HL-60/S4 (cell line): Measurements from ENCODE around the gene KCNG2.

Experiments
- in situ Hi-C: fragments of 300-500 bp; cut with MboI; formaldehyde crosslinking; loops from 2 replicates; pipeline ENCODE4 v1.14.3; 2022; ENCODE audit warnings: low sequenced_read_pairs

Gene KCNG2

DNA sequence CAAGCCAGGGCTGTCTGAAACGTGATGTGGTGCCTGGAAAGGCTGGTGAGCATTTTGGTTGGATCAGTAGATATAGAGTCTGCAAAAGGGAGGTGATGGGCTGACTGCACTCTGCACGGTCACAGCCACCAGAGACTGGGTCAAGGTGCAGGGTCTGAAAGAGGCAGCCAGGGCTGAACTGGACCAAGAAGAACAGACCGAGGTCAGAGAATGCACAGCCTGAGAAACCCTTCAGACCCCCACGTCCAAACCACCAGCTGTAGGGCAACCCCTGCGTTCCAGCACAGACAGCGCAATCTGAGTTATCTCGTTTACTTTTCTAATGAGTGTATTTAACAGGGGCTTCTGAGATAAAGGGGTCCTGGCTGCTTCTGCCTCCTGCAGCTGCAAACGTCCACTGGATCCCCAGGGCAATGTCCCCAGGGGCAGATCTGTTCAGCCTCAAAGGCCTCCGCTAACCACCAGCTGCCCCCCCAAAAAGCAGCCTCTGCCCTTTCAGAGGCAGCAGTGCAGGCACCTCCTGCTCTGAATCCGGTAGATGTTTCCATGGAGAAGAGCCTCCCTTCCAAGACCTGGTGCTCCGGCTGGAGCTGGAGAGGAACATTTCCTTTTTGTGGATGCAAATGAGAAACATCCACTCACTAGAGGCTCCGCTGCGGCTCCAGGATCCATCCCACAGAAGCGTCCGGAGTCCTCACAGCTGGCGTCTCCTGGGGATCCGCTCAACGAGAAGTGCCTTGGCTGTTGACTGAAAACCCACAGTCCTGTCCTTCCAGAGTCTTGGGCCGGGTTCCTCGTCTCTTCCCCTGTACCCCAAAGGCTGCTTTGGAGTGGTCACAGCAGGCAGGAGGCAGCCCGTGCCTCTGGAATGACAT, 970 bp upstream of the KCNG2 start:
- in situ Hi-C loops: no loop called here

DNA sequence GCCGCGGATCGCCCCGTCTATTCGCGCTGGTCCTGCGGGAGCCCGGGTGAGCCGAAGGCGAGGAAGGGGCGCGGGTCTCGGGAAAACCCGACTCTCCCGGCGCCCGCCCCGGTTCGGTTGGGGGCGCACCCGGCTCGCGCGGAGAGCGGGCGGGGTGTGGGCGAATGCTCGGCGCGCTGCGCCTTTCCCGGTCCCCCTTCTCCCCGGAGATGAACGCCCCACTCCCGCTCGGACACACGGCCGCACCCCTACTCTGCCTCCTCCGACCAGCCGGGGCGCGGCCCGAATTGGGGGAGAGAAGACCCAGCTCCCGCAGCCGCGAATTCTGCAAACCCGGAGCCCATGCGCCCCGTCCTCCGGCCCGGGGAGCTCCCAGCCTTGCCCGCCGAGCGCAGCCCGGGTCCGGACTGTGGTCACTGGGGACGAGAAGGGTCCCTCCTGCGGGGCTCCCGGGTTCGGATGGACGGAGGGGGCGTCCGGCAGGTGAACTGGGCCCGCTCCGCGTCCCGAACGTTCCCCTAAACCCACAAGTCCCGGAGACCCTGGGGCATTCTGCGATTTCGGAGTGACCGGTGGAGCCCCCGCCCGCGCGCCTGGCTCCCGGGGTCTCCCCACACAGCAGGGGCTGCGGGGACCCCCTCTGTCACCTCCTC, 734 bp downstream of the KCNG2 start:
- in situ Hi-C loops: no loop called here

GRCh38 chr18:79798999-79799370, 1.2 kb downstream of the KCNG2 start:
- in situ Hi-C loops: no loop called here

GRCh38 chr18:79799619-79800370, 2.1 kb downstream of the KCNG2 start:
- in situ Hi-C loops: no loop called here

DNA sequence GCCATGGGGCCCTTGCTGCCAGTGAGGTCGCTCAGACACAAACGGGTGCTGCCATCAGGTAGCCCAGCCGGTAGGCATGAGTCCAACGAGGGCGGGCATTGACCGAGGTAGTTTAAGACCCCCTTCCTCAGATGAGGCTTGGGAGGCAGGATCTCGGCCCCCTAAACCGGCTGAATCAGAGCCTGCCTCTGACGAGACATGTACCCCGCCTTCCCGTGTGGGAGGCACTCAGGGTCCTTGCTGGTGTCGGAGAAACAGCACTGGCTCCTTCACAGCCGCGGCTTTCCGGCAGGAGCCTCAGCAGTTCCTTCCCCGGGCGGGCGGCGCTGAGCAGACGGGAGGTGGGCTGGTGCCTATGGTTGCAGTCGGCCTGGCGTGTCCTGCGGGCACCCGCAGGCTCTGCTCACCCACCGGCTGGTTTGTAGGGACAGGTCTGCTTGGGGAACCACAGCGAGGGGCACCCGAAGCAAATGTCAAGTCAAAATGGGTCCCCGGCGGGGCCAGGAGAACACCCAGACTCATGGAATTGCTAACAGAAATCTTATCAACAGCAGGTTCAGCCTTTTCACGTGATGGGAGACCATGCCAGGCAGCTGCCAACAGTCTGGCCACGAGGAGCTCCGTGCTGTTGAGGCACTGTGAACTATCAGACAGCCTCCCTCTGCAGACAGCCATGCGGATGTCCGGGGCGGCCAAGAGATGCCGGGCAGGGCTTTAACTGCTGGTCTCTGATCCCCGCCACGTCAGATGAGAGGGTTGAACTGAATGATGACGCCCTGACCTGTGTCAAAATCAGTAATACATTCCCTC, 2.8 kb downstream of the KCNG2 start:
- in situ Hi-C loops: no loop called here

- in situ Hi-C loops: no loop called here
Measured at GRCh38 chr18:79801217-79801616, 3.5 kb downstream of the KCNG2 start.

DNA sequence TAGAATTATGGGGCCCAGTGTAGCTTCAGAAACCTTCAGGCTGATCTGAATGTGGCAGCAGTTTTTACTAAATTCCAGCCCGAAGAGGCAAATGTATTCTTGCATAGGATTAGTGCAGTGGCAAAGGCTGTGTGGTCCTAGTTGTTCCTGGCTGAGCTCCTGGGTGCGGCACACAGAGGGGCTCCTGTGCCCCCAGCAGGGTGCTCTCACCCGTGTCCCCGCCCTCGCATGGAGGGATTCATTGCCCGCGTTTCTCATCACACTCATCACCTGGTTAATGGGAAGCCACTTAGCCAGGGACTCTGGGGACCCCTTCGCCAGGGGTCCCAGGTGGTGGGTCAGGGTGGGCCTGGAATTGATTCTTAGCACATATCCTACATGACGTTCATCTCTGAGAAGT, 3.9 kb downstream of the KCNG2 start:
- in situ Hi-C loops: no loop called here

GRCh38 chr18:79802298-79802697, 4.6 kb downstream of the KCNG2 start:
- in situ Hi-C loops: no loop called here

DNA sequence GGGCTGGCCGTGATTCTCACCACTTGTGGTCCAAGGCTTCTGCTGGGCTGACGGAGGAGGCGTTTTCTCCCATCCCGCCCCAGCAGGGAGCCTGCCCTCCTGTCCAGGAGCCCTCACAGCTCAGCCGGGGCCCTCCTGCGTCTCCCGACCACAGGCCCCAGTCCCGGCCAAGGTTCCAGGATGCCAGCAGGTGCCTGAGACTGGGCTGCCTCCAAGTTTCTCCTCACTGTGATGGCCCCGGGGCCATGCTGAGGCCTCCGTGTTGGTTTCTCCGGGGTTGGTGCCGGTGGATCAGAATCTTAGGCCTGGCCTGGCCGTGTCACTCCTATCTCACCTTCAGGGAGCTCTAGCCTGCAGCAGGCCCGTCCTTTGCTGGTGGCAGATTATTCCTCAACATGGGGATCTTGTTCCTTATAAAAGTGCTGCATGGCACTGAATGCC, 5.9 kb downstream of the KCNG2 start:
- in situ Hi-C loops: no loop called here

GRCh38 chr18:79804130-79804787, 6.5 kb downstream of the KCNG2 start:
- in situ Hi-C loops: no loop called here

GRCh38 chr18:79805211-79805887, 7.6 kb downstream of the KCNG2 start:
- in situ Hi-C loops: no loop called here

GRCh38 chr18:79805926-79806487, 8.3 kb downstream of the KCNG2 start:
- in situ Hi-C loops: no loop called here

DNA sequence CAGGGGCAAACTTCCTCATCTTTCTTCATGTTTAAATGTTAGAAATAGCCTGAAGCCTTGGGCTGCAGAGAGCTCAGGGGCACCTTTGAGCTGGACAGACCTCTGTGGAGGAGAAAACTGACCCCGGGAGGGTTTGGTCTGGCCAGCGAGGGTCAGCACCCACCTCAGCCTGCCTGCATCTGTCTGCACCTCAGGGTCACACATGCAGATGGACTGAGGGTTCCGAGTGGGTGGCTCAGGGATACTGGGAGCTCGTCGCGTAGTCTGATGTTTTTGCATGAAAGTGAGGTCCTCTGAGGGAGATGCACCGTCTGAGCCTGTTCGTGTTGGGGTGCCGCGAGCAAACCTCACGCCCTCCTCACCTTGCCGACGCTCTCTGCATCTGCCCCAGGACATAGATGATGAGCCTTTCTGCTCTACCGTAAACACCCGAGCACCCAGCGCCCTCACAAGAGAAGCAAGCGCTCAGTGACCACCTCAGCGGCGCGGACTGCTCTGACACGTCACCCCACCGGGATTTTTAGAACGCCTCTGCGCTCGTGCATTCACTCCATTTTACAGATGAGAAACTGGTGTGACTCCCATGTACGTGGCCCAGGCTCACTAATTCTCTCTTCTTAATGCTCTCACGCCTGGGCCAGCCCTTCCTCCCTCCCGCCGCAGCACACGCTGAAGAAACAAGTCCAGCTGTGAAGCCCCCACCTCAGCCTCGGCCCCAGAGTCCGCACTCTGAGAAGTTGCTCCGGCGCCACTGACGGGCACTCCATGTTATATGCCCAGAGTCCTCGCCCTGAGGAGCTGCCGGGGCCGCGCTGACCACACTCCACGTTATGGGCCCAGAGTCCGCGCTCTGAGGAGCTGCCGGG, 9.5 kb downstream of the KCNG2 start:
- in situ Hi-C loops: no loop called here

GRCh38 chr18:79809482-79810192, 11.9 kb downstream of the KCNG2 start:
- in situ Hi-C loops: no loop called here

- in situ Hi-C loops: no loop called here
Measured at GRCh38 chr18:79812052-79812451, 14.3 kb downstream of the KCNG2 start.

DNA sequence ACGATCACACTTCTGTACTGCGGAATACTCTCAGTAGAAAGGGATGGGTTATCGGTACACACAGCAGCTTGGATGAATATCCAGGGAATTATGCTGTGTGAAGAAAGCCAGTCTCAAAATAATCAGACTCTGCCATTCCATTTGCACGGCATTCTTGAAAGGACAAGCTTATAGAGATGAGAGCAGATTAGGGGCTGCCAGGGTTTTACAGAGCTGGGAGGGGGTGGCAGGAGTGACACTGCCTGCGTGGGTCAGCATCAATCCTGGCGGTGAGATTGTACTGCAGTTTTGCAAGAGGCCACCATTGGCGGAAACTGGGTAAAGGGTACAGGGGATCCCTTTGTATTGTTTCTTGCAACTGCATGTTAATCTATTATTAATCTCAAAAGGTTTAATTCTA, 16.6 kb downstream of the KCNG2 start:
- in situ Hi-C loops: no loop called here

- in situ Hi-C loops: no loop called here
Measured at GRCh38 chr18:79815657-79816056, 17.9 kb downstream of the KCNG2 start.

GRCh38 chr18:79816092-79816491, 18.4 kb downstream of the KCNG2 start:
- in situ Hi-C loops: no loop called here
